SHP77 (cell line): ENCODE data around the gene COX6A2.
"Not testable (repeated sequence)": the region's sequence is repeated elsewhere in the genome, so short reads cannot be mapped to it uniquely, and the experiment has no call there.

Source experiments
- DNase-seq, 2 experiments: peaks; one replicate each; lab custom pipeline; 2025; lab: John Stamatoyannopoulos, UW

Gene COX6A2

GRCh38 chr16:31461921-31462804 is 34.0 kb upstream of the COX6A2 start:
- no peak for DNase-seq

GRCh38 chr16:31461201-31461920 is 33.2 kb upstream of the COX6A2 start:
- no peak for DNase-seq

- peak in 1 of 2 experiments; percentile 42 for DNase-seq
These were observed 32.4 kb upstream of the COX6A2 start for GRCh38 chr16:31460582-31461002.

DNA sequence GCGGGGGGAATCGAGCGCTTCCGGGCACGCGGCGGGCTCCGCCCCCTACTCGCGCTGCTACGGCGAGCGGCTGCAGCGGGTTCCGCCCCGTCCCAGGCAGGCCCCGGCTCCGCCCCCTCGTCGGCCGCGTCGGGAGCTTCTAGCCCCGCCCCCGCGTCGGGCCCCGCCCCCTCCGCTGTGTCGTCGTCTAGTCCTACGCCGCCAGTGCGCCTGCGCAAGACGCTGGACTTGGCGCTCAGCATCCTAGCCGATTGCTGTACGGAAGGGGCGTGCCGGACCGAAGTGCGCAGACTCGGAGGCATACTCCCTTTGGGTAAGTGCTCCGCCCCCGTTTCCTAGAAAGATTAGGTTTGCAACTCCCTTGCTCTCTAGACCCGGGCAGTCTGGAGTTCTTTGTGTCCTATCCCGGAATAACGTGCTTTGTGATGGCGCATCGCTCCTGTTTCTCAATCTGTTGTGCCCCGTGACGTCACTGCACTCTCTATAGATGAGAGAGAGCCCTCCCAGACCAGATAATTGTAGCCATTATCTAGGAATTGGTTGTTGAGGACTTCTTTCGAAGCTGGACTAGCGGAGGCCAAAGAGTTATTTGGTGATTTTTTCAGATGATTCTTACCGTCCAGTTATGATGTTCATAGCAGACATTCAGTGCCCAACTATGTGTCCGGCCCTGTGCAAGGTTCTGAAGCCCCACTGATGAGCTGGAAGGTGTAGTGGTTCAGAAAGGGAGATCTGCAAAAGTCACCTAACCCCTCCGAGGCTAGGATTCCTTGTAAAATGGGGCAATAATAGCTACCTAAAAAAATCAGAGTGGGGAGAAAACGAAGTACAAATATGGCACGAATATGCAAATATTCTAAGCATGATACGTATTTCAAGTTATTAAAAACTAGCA is 31.8 kb upstream of the COX6A2 start:
- DNase-seq: peak; percentile 98 to 100

- peak; percentile 97 for DNase-seq
These were observed 30.9 kb upstream of the COX6A2 start, which contains the start of gene ARMC5 for GRCh38 chr16:31458844-31459686. TSS of gene ARMC5 (plus strand) at chr16:31459501. CDS start at chr16:31459525, 24 bp downstream.

GRCh38 chr16:31458073-31458843 is 30.1 kb upstream of the COX6A2 start:
- peak; percentile 22 to 69 for DNase-seq

- no peak for DNase-seq
These were observed 28.8 kb upstream of the COX6A2 start for GRCh38 chr16:31456988-31457360.

GRCh38 chr16:31455601-31456314 is 27.6 kb upstream of the COX6A2 start:
- DNase-seq: peak in 1 of 2 experiments; percentile 13

DNA sequence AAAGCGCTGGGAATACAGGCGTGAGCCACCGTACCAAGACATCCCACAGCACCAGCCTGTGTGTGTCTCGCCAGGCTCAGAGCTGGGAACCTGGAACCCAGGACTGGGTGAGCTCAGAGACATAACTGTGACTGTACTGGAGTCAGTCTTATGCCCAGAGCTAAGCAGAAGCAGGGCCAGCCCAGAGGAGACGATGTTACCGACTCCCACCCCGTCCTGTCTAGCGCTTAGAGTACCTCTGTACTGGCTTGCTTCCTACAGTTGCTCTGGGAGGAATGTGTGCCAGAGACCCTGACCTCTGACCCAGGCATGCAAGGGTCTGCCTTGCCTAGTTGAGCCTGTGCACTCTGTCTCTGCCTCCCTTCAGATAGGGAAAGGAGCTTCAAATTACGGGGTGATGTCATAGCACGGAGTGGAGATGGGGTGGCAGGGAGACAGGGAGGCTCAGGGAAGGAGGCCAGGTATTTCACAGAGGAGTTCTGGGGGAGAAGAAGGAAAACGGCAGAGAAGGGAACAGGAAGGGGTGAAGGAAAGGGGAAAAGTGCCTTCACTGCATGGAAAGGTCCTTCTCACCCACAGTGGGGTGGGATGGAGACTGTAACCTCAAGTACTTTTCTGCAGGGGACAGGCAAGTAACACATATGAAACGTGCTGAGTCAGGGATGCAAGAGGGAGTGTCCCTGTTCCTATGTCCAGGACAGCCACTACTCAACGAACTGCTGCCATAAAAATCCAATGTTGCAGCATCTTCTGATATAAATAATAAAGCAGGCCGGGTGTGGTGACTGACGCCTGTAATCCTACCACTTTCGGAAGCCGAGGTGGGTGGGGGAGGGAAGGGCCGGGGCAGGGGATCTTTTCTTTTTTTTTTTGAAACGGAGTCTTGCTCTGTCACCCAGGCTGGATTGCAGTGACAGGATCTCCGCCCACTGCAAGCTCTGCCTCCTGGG is 25.4 kb upstream of the COX6A2 start:
- no peak for DNase-seq

DNA sequence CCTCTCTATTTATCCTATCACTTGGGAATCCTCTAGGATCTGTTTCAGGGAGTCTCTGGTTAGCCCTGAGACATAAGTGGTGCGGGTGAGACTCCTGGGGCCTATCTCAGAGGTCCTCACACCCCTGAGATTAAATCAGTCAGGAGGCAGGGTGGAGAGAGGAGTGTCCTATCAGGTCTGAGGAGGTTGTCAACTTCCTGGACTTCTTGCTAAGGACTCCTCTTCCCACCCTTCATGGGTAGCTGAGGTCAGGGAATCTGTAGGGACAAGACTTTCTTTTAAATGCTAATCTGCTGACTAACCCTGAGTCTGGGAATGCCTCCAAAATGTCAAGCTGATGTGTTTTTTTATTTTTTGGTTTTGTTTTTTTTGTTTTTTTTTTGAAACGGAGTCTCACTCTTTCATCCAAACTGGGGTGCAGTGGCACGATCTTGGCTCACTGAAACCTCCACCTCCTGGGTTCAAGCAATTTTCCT is 24.5 kb upstream of the COX6A2 start:
- no peak for DNase-seq

DNA sequence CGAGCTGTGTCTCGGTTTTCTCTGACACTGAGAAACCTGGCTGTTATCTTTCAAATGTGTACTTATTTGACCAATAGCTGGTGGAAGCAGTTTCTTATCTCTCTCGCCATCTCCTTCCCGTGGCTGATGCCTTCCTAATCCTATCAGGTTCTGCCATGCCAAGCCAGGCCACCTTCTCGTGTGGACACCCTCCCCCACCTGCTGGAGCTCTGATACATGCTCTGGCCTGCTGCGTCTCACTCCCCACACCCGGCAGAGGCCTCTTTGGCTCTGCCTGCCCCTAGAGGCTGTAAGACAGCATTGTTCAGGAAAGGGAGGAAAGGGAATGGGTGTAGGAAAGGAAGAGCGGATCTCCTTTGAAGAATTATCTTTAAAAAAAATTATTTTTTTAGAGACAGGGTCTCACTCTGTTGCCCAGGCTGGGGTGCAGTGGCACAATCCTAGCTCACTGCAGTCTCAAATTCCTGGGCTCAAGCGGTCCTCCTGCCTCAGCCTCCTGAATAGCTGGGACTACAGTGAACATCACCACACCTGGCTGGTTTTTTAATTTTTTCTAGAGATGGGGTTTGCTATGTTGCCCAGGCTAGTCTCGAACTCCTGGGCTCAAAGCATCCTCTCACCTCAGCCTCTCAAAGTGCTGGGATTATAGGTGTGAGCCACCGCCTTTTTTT is 23.7 kb upstream of the COX6A2 start:
- peak; percentile 65 to 87 for DNase-seq

GRCh38 chr16:31451201-31451600 is 23.0 kb upstream of the COX6A2 start:
- no peak for DNase-seq

DNA sequence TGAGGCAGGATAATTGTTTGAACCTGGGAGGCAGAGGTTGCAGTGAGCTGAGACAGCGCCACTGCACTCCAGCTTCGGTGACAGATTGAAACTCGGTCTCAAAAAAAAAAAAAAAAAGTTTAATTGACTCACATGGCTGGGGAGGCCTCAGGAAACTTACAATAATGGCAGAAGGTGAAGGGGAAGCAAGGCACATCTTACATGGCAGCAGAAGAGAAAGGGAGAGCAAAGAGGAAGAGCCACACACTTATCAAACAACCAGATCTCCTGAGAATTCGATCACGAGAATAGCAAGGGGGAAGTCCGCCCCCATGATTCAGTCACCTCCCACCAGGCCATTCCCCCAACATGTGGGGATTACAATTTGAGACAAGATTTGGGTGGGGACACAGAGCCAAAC is 17.8 kb upstream of the COX6A2 start:
- not testable (repeated sequence) for DNase-seq

DNA sequence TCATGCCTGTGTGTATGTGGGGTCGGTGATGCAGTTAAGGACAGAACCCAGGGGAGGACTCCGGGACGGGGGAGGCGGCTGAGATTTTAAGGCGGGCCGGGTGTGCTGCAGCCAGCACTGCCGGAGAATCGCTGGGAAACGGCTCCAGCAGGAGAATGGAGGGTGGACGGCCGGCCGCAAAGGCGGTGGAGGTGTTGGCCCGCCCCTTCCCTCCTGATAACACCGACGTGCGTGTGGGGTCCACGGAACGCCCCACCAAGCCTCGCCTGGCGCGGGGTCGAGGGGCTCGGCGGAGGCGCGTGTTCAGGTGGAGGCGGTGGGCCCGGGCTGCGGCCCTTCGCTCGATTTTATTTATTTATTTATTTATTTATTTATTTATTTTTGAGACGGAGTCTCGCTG is 13.8 kb upstream of the COX6A2 start:
- DNase-seq: no peak

GRCh38 chr16:31440516-31441184 is 12.5 kb upstream of the COX6A2 start:
- no peak for DNase-seq

- DNase-seq: no peak
These were observed 11.4 kb upstream of the COX6A2 start for GRCh38 chr16:31439519-31439918.

DNA sequence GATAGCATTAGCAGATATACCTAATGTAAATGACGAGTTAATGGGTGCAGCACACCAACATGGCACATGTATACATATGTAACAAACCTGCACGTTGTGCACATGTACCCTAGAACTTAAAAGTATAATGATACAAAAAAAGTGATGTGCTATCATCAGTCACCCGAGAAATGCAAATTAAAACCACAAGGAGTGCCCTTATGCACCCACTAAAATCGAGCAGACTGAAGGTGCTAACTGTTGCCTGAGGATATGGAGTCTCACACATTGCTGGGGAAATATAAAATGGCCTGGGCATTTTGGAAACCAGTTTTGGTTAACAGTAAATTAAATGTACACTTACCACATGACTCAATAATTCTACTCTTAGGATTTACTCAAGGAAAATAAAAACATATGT is 10.9 kb upstream of the COX6A2 start:
- not testable (repeated sequence) for DNase-seq
